ENCODE measurements around the gene TRAF2. TPM values are rescaled to one million over a fixed set of nuclear protein-coding genes. Genes with fewer than 3 reads are reported as not detected.

The TRAF2 gene
- total and polyA plus RNA-seq, 9 of the 15 experiments (the other 6 are each of a cell fraction or from before 2014, with no cell fraction given) = 0.24 to 45.2 (median 18.0) TPM

- Histone ChIP-seq H3K9me3 (replicated peaks; ENCODE audit: control insufficient read depth, insufficient read depth, low read depth, low read length) (no peaks in the 10 kb centered on the region), H3K4me2 (ENCODE audit: insufficient read depth, low read length) (peak overlapping the region; percentile 47; the same call in 1 of the 2 replicates), H3K4me3 (no peak overlapping the region), H4K20me1 (replicated peaks; ENCODE audit: control insufficient read depth, insufficient read depth, low read length) (no peaks in the 10 kb centered on the region), H3K4me1 (replicated peaks in 1 of 2; ENCODE audit: control insufficient read depth in 2 of 2, insufficient read depth in 2 of 2, low read length in 2 of 2) (peaks cover 5 to 9% of the 10 kb centered on the region in 2 experiments; a peak in 4 of 5 replicates), H3K79me2 (ENCODE audit: control insufficient read depth, insufficient read depth, low read length) (no peaks in the 10 kb centered on the region), H2AFZ (ENCODE audit: low read depth, low read length) (peak overlapping the region; percentile 41), H3K9ac (ENCODE audit: insufficient read depth in 1 of 2, low read depth in 2 of 2, low read length in 2 of 2) (no peak overlapping the region), H3K9me1 (ENCODE audit: control insufficient read depth, insufficient read depth, low read length) (no peaks in the 10 kb centered on the region), H3K27ac (ENCODE audit: extremely low read depth, low read depth, low read length) (no peak overlapping the region), H3K36me3 (ENCODE audit: control insufficient read depth, insufficient read depth, low read length) (no peaks in the 10 kb centered on the region), H3K27me3 (ENCODE audit: control insufficient read depth in 2 of 2, insufficient read depth in 2 of 2, low read length in 2 of 2) (no peaks in the 10 kb centered on the region)
- WGBS (ENCODE audit: insufficient coverage, low coverage, missing lambda C conversion rate) = 9% methylated on average over 6 of the region's 6 CpGs
- ChIA-PET POLR2A (interaction anchor here (0.6 to 1.6 kb wide), 9 partner anchors 9 to 724 kb away, joined by 3 to 11 read pairs (median 4); partner anchors contain the start of genes EDF1 and TRAF2), CTCF (ENCODE audit: low intra/inter-chr PET ratio) (no interaction called here)
- in situ Hi-C loops (cut with MboI) = no loop called here
- ATAC-seq (peak; percentile 91), FAIRE-seq (peak; percentile 79), DNase-seq (ENCODE audit: extremely low read depth in 1 of 4, low spot score in 3 of 4) (peak; percentile 40 to 78 (median 60))
- intact Hi-C loops (cut with micrococcal nuclease) = no loop called here
- BruUV-seq (replicated peaks) = no TSS peak
- TF ChIP-seq CCNT2 (IDR thresholded peaks at IDR 0.05; ENCODE audit: borderline replicate concordance, extremely low read depth, insufficient read length, low read depth, low read length) = peak; percentile 22
- TF ChIP-seq, protein P1, sequence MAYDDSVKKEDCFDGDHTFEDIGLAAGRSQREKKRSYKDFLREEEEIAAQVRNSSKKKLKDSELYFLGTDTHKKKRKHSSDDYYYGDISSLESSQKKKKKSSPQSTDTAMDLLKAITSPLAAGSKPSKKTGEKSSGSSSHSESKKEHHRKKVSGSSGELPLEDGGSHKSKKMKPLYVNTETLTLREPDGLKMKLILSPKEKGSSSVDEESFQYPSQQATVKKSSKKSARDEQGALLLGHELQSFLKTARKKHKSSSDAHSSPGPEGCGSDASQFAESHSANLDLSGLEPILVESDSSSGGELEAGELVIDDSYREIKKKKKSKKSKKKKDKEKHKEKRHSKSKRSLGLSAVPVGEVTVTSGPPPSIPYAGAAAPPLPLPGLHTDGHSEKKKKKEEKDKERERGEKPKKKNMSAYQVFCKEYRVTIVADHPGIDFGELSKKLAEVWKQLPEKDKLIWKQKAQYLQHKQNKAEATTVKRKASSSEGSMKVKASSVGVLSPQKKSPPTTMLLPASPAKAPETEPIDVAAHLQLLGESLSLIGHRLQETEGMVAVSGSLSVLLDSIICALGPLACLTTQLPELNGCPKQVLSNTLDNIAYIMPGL (CRISPR knock-in tag; IDR thresholded peaks at IDR 0.05) = no peak
- TF ChIP-seq DMBX1 (CRISPR knock-in tag; IDR thresholded peaks at IDR 0.05; ENCODE audit: borderline replicate concordance) = no peak
- TF ChIP-seq MAFG (tag; conservative IDR thresholded peaks at IDR 0.05) = peak; percentile 51; the same call in 1 of the 2 replicates
- TF ChIP-seq, protein P2, sequence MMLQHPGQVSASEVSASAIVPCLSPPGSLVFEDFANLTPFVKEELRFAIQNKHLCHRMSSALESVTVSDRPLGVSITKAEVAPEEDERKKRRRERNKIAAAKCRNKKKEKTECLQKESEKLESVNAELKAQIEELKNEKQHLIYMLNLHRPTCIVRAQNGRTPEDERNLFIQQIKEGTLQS (IDR thresholded peaks at IDR 0.05) = peak; percentile 34; the same call in 1 of the 2 replicates
- TF ChIP-seq, protein P2 (CRISPR knock-in tag; conservative IDR thresholded peaks at IDR 0.05) = no peak
- TF ChIP-seq USF1 (CRISPR knock-in tag; IDR thresholded peaks at IDR 0.05) = no peak
- TF ChIP-seq CEBPG (CRISPR knock-in tag; IDR thresholded peaks at IDR 0.05) = peak; percentile 64; the same call in 1 of the 2 replicates
- TF ChIP-seq CEBPG (tag; conservative IDR thresholded peaks at IDR 0.05 in 1 of 2, IDR thresholded peaks at IDR 0.05 in 1 of 2) = peak; percentile 67 to 78
- TF ChIP-seq HDAC2 (IDR thresholded peaks at IDR 0.05) = peak; percentile 55; the same call in 1 of the 2 replicates
- no peak for TF ChIP-seq CREB1 (IDR thresholded peaks at IDR 0.05)
- TF ChIP-seq CREB1 (CRISPR knock-in tag; IDR thresholded peaks at IDR 0.05) = no peak
- TF ChIP-seq, protein P3, sequence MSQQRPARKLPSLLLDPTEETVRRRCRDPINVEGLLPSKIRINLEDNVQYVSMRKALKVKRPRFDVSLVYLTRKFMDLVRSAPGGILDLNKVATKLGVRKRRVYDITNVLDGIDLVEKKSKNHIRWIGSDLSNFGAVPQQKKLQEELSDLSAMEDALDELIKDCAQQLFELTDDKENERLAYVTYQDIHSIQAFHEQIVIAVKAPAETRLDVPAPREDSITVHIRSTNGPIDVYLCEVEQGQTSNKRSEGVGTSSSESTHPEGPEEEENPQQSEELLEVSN (IDR thresholded peaks at IDR 0.05; ENCODE audit: borderline replicate concordance in 1 of 2, extremely low read depth in 1 of 2, insufficient read depth in 1 of 2, insufficient read length in 1 of 2, low read depth in 1 of 2, low read length in 1 of 2, poor library complexity in 1 of 2, severe bottlenecking in 1 of 2) = no peak
- no peak for TF ChIP-seq FIP1L1 (IDR thresholded peaks at IDR 0.05; ENCODE audit: low read depth, low read length, poor library complexity, severe bottlenecking)
- peak; percentile 42; the same call in 1 of the 2 replicates for TF ChIP-seq LEF1 (IDR thresholded peaks at IDR 0.05)
- TF ChIP-seq MED1 (CRISPR knock-in tag; IDR thresholded peaks at IDR 0.05; ENCODE audit: borderline replicate concordance) = no peak
- no peak for TF ChIP-seq TGIF2 (CRISPR knock-in tag; IDR thresholded peaks at IDR 0.05)
- TF ChIP-seq DPF2 (IDR thresholded peaks at IDR 0.05) = peak; percentile 83
- TF ChIP-seq ARID1B (IDR thresholded peaks at IDR 0.05) = peak; percentile 88
Measured at GRCh38 chr9:136875155-136875554, 11.2 kb upstream of the TRAF2 start.
